Activated CD8-positive, alpha-beta memory T cell treated with anti-CD3 and anti-CD28 coated beads for 4 hours (primary cell): ENCODE data around the gene PRDM5.

Experiments used
- DNase-seq, 2 donors: peaks; one replicate each; pipeline ENCODE4 v3.0.0-alpha.2; 2020; ENCODE audit warnings: low read depth in 2 of 2

Gene PRDM5

GRCh38 chr4:120821029-120821428, 101.5 kb downstream of the PRDM5 start:
- DNase-seq, result no peak

GRCh38 chr4:120819805-120820437, 102.6 kb downstream of the PRDM5 start:
- DNase-seq, result no peak

GRCh38 chr4:120816296-120816965, 106.1 kb downstream of the PRDM5 start:
- DNase-seq, result no peak

- no peak for DNase-seq
Measured at GRCh38 chr4:120815361-120815760, 107.2 kb downstream of the PRDM5 start.

DNA sequence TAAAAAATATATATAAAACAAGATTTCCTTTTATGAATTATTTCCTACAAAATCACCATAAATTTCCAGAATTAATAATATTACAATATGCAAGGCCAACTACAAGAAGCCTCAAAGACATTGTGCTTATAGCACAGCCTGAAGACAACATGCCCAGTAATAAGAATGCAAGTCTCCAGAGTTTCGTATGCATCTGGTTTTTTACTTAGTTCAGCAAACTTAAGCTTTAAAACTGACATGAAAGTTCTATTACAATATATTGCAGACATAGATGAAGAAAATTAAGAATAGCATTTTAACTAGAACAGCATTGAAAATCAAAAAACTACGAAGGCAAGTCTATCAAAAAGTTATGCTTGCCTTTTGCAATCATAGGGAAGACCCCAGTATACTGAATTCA, 107.6 kb downstream of the PRDM5 start:
- DNase-seq, result no peak

DNA sequence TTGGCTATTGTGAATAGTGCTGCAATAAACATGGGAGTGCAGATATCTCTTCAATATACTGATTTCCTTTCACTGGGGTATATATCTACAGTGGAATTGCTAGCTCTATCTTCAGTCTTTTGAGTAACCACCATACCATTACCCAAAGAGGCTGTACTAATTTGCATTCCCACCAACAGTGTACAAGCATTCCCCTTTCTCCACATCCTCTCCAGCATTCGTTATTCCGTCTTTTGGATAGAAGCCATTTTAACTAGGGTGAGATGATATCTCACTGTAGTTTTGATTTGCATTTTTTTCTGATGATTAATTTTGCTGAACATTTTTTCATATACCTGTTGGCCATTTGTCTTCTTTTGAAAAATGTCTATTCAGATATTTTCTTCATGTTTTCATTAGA, 110.3 kb downstream of the PRDM5 start:
- no peak for DNase-seq

GRCh38 chr4:120809518-120809917, 113.0 kb downstream of the PRDM5 start:
- no peak for DNase-seq

- no peak for DNase-seq
Measured at GRCh38 chr4:120808475-120809141, 113.9 kb downstream of the PRDM5 start.

GRCh38 chr4:120801137-120801758, 121.3 kb downstream of the PRDM5 start:
- no peak for DNase-seq

DNA sequence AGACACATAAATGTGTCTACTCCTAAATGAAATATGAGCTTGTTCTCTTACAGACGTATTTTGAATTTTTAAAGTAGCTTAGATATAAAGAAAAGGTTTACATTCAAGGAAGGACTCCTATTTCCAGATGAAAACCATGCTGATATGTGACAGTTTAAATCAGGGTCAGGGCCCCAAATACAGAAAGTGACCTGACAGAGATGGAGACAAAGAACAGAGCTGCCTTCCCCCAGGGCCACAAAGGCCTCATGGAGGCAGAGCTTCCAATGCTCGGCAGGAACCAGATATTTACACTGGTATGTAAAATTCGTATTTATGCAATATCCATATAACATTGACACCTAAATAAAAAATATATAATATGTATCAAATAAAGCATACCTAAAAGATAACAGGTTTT, 124.0 kb downstream of the PRDM5 start:
- DNase-seq, result no peak

- no peak for DNase-seq
Measured at GRCh38 chr4:120796271-120796670, 126.3 kb downstream of the PRDM5 start.

GRCh38 chr4:120785202-120785601, 137.3 kb downstream of the PRDM5 start:
- no peak for DNase-seq

DNA sequence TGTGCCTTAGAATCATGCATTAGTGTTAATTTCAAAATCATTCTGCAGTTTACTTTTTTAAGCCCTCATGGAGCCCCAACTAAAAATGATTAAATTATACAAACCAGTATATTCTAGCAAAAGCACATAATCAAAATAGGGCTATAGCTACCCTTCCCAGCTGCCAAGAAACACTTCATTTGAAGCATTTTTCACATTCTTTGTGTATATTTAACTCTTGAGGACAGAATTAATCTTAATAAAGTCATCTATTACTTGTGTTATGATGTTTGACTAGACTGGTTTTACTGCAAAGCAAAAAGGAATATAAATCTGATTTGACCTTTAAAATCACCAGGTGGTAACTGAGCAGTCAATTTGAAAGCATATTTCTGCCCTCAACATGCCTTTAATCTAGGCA, 145.1 kb downstream of the PRDM5 start:
- DNase-seq, result no peak

DNA sequence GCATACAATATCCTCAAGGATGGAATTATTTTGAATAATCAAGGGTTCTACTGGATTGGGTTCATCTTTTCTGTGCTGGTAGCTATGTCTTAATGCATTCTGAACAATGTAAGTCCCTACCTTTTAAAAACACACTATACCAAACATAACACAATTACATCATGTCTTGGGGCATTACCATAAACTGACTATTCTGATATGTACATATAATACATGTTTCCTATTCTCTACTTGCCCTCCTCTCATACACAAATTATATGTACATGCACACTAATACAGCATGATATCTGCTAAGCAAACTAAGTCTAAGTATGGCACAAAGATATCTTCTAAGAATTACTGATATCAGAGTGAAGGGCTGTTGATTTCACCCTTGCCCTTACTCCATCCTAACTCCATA, 147.1 kb downstream of the PRDM5 start:
- DNase-seq, result no peak

DNA sequence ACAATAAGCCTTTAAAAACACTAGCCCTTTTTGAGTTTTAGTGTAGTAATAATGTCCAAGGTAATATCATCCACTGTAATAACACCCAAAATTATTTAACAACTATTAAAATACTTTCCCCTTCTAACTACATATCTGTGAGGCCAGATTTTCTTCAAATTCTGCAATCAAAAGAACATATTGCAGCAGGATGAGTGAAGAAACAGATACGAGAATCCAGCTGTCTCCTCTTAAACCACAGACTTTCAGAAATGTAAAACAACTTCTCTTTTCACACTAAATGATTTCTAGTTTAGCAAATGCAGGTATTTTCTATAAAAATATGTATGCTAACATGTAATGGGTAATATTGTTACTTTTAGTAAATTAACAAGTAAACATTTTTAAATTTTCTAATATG, 148.9 kb downstream of the PRDM5 start:
- no peak for DNase-seq

- no peak for DNase-seq
Measured at GRCh38 chr4:120771907-120772306, 150.6 kb downstream of the PRDM5 start.

DNA sequence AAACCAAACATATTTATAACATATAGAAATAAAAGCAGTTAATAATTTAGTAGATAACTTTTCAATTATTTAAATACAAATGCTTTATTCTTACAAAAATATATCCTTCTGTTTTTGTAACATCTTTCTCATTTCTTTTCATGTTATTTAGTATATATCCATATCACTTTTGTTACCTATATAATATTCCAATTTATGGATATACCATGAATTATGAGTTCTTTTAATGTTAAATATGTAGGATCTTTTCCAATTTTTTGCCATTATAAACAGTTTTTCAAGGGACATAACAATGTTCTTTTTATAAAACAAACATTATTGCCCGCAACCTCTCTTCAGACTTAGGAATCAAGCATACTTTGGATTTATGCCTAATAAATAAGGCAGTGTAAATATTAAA, 151.6 kb downstream of the PRDM5 start:
- DNase-seq, result no peak

GRCh38 chr4:120769227-120769626, 153.3 kb downstream of the PRDM5 start:
- DNase-seq, result no peak

DNA sequence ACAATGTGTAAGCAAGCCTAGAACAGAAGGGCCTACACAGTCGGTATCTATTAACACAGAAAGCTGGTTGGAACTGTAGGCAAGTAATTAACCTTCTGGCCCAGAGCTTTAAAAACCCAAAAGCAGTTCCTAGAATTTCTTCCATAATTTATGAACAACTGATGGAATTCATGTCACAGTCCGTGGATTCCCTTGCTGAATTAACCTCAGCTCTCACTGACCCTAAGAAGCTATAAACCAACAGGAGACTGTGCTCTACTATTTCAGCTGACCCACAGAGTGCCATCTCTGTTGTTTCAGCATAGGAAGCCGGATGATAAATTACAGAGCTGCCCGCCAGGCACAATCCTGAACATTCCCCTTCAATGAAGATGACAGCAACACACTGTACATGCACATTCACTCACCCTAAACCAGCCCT, 157.3 kb downstream of the PRDM5 start:
- no peak for DNase-seq

- no peak for DNase-seq
Measured at GRCh38 chr4:120763650-120764049, 158.9 kb downstream of the PRDM5 start.

- no peak for DNase-seq
Measured at GRCh38 chr4:120761070-120761469, 161.5 kb downstream of the PRDM5 start.

DNA sequence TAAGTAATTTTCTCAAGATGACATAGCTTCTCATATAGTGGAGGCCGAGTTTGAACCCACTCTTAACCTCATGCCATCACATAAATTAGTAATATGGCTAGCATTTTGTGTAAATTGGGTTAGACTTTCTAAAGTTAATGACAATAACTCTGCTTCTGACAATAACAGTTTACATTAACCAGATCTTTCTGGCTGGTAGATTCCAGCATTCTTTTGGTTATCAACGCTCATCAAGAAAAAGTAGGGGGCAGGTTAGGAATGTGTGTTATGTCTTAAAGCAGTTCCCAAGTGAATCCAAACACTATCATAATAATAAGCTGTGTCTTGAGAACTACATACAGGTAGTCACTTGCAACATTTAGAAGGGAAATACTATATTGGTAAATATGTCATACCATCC, 162.5 kb downstream of the PRDM5 start:
- DNase-seq, result no peak

DNA sequence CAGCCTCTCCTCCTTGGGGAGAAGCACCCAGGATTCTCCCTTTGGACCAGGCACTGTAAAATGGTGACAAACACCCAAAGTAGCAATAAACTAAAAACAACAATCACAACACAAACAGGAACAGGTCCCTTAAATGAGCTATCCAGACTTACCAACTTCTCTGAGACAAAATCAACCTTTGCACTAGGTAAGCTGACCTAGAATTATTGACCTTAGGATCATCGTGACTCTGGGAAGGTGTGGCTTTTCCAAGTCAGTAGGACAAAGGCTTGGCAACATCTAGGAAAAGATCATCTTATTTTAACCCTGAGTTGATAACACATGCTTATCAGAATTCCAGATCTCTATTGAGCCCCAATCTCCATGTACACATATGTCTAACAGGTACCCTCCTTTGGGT, 166.7 kb downstream of the PRDM5 start:
- DNase-seq, result no peak
